K562 (cell line): ENCODE results near the gene ARHGAP25. TPM values are rescaled to one million over a fixed set of nuclear protein-coding genes. Genes with fewer than 3 reads are reported as not detected.

ENCODE experiments used
- FOXP1 ChIP-seq: sonication (generic); formaldehyde crosslinking; IDR thresholded peaks from 2 replicates; pipeline ENCODE4 v1.8.0; 2022; ENCODE audit warnings: mild to moderate bottlenecking, missing genetic modification reagents
- HNRNPL ChIP-seq: fragments of 200-400 bp; formaldehyde crosslinking; IDR thresholded peaks from 2 replicates; pipeline ENCODE4 v1.6.1; 2017; ENCODE audit warnings: low read depth, mild to moderate bottlenecking, low read length
- MBD2 ChIP-seq: sonication (generic); IDR thresholded peaks from 2 replicates; pipeline ENCODE4 v1.6.1; 2016; ENCODE audit warnings: low read depth, borderline replicate concordance
- NFE2L1 ChIP-seq: fragments of 450-650 bp; IDR thresholded peaks from 2 replicates; pipeline ENCODE4 v1.6.1; 2016; ENCODE audit warnings: missing genetic modification characterization, low read depth, mild to moderate bottlenecking, missing compliant biosample characterization, moderate library complexity, borderline replicate concordance
- PPARD ChIP-seq: fragments of 250-450 bp; sonication (Bioruptor Pico); IDR thresholded peaks from 2 replicates; pipeline ENCODE4 v1.8.0; 2022; ENCODE audit warnings: inconsistent platforms, mild to moderate bottlenecking, moderate library complexity
- SP1 ChIP-seq: sonication (generic); formaldehyde crosslinking; IDR thresholded peaks from 2 replicates; pipeline ENCODE4 v1.8.1; 2022; ENCODE audit warnings: mild to moderate bottlenecking, missing genetic modification reagents
- TAL1 ChIP-seq: fragments of 450-650 bp; IDR thresholded peaks from 2 replicates; pipeline ENCODE4 v1.6.1; 2016; ENCODE audit warnings: mild to moderate bottlenecking
- ZNF41 ChIP-seq: fragments of 250-450 bp; sonication (Bioruptor Pico); conservative IDR thresholded peaks from 2 replicates; pipeline ENCODE4 v1.4.0; 2020; ENCODE audit warnings: mild to moderate bottlenecking
- polyA plus RNA-seq, 8 experiments: library from polyadenylated mRNA; depleted of rRNA in 4 of 8; stranded (reverse) in 5 of 8; unstranded in 3 of 8; fragments of >200 nt; fragmentation: Nextera tagmentation in 2 of 8; fragmentation: Illumina TruSeq in 1 of 8; extraction: Ambion mirVana in 2 of 8; extraction: Trizol in 1 of 8; gene quantifications; 2 replicates each; pipeline versions ENCODE4 v1.2.1 to v1.2.3, GENCODE V29; 2011 to 2014; ENCODE audit warnings: inconsistent platforms in 1 of 8, missing spikeins in 1 of 8
- total RNA-seq, 7 experiments: library from RNA; depleted of rRNA in 6 of 7; stranded (reverse); fragments of >200 nt in 6 of 7; fragmentation: Illumina TruSeq in 2 of 7; extraction: Trizol in 2 of 7; gene quantifications; 2 replicates each; pipeline versions ENCODE4 v1.2.1 to v1.2.3, GENCODE V29; 2011 to 2021; ENCODE audit warnings: low replicate concordance in 1 of 7
- TF ChIP-seq, protein P1 (sequence below), 2 experiments: fragments of 450-650 bp in 1 of 2; sonication (generic) in 1 of 2; formaldehyde crosslinking; conservative IDR thresholded peaks; 2 replicates each; pipeline versions ENCODE4 v1.4.0 to v1.8.1; 2020 to 2022; ENCODE audit warnings: mild to moderate bottlenecking in 1 of 2, missing genetic modification reagents in 1 of 2
- TF ChIP-seq, protein P2 (sequence below): sonication (generic); formaldehyde crosslinking; IDR thresholded peaks from 2 replicates; pipeline ENCODE4 v1.8.0; 2022; ENCODE audit warnings: mild to moderate bottlenecking, missing genetic modification reagents
- TF ChIP-seq, protein P3 (sequence below): fragments of 250-450 bp; sonication (Bioruptor Pico); IDR thresholded peaks from 2 replicates; pipeline ENCODE4 v1.8.0; 2021; ENCODE audit warnings: mild to moderate bottlenecking, moderate library complexity

The ARHGAP25 gene
- total and polyA plus RNA-seq, 9 of the 15 experiments (the other 6 are each of a cell fraction or from before 2014, with no cell fraction given) = 4.9 to 14.8 (median 10.7) TPM

DNA sequence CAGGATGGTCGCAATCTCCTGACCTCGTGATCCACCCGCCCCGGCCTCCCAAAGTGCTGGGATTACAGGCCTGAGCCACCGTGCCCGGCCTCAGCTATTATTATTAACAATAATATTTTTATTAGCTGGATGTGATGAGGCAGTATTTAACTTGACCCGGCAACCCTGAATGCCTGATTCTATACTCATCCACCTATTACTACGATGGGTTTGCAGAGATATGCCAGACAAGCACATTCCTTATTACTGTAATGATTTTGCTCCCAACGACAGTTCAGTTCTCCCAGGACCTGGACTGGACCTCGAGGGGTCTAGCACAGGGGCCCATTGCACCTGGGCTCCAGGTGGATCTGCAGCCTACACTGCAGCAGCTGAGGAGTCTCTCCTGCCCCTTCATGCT, 104.0 kb downstream of the ARHGAP25 start (continued):
- TF ChIP-seq, protein P1, sequence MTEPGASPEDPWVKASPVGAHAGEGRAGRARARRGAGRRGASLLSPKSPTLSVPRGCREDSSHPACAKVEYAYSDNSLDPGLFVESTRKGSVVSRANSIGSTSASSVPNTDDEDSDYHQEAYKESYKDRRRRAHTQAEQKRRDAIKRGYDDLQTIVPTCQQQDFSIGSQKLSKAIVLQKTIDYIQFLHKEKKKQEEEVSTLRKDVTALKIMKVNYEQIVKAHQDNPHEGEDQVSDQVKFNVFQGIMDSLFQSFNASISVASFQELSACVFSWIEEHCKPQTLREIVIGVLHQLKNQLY (CRISPR knock-in tag; conservative IDR thresholded peaks at IDR 0.05) = no peak
- TF ChIP-seq, protein P2, sequence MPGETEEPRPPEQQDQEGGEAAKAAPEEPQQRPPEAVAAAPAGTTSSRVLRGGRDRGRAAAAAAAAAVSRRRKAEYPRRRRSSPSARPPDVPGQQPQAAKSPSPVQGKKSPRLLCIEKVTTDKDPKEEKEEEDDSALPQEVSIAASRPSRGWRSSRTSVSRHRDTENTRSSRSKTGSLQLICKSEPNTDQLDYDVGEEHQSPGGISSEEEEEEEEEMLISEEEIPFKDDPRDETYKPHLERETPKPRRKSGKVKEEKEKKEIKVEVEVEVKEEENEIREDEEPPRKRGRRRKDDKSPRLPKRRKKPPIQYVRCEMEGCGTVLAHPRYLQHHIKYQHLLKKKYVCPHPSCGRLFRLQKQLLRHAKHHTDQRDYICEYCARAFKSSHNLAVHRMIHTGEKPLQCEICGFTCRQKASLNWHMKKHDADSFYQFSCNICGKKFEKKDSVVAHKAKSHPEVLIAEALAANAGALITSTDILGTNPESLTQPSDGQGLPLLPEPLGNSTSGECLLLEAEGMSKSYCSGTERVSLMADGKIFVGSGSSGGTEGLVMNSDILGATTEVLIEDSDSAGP (CRISPR knock-in tag) = no peak
- TF ChIP-seq FOXP1 (CRISPR knock-in tag) (no peak), SP1 (no peak), TAL1 (no peak), ZNF41 (no peak), NFE2L1 (tag) (no peak), HNRNPL (no peak), MBD2 (no peak), PPARD (no peak)
- TF ChIP-seq, protein P3, sequence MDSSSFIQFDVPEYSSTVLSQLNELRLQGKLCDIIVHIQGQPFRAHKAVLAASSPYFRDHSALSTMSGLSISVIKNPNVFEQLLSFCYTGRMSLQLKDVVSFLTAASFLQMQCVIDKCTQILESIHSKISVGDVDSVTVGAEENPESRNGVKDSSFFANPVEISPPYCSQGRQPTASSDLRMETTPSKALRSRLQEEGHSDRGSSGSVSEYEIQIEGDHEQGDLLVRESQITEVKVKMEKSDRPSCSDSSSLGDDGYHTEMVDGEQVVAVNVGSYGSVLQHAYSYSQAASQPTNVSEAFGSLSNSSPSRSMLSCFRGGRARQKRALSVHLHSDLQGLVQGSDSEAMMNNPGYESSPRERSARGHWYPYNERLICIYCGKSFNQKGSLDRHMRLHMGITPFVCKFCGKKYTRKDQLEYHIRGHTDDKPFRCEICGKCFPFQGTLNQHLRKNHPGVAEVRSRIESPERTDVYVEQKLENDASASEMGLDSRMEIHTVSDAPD (CRISPR knock-in tag) = no peak
